ENCODE measurements around the gene ZNF385D. TPM values are rescaled to one million over a fixed set of nuclear protein-coding genes. Genes with fewer than 3 reads are reported as not detected.

ZNF385D gene
- total and polyA plus RNA-seq, 2 of the 13 experiments (the other 11 are each of a cell fraction or from before 2014, with no cell fraction given): not detected

GRCh38 chr3:21645121-21645897 lies 105.7 kb downstream of the ZNF385D start (continued):
- TF ChIP-seq, protein P1, sequence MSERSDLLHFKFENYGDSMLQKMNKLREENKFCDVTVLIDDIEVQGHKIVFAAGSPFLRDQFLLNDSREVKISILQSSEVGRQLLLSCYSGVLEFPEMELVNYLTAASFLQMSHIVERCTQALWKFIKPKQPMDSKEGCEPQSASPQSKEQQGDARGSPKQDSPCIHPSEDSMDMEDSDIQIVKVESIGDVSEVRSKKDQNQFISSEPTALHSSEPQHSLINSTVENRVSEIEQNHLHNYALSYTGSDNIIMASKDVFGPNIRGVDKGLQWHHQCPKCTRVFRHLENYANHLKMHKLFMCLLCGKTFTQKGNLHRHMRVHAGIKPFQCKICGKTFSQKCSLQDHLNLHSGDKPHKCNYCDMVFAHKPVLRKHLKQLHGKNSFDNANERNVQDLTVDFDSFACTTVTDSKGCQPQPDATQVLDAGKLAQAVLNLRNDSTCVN (CRISPR knock-in tag; IDR thresholded peaks at IDR 0.05; ENCODE audit: borderline replicate concordance): no peak
- TF ChIP-seq ZNF256 (CRISPR knock-in tag; conservative IDR thresholded peaks at IDR 0.05): no peak
- TF ChIP-seq ZNF75D (CRISPR knock-in tag; IDR thresholded peaks at IDR 0.05; ENCODE audit: borderline replicate concordance): no peak
- no peak for TF ChIP-seq ZFP36L2 (CRISPR knock-in tag; IDR thresholded peaks at IDR 0.05)
- TF ChIP-seq MED8 (CRISPR knock-in tag; IDR thresholded peaks at IDR 0.05; ENCODE audit: insufficient replicate concordance): no peak
- no peak for TF ChIP-seq ZSCAN21 (CRISPR knock-in tag; IDR thresholded peaks at IDR 0.05; ENCODE audit: borderline replicate concordance)
- TF ChIP-seq ZNF547 (CRISPR knock-in tag; IDR thresholded peaks at IDR 0.05): no peak

GRCh38 chr3:21644268-21644667 lies 106.7 kb downstream of the ZNF385D start:
- Histone ChIP-seq H2AFZ (ENCODE audit: low read length) (no peak overlapping the region), H3K4me2 (ENCODE audit: low read depth, low read length) (no peak overlapping the region), H3K9me3 (ENCODE audit: low read length) (no peaks in the 10 kb centered on the region), H3K9ac (ENCODE audit: insufficient read depth, low read depth, low read length) (no peak overlapping the region), H3K27me3 (ENCODE audit: control insufficient read depth in 1 of 2, insufficient read depth in 2 of 2, low read length in 2 of 2) (no peaks in the 10 kb centered on the region), H3K27ac (ENCODE audit: extremely low read length, insufficient read depth, low read length) (no peak overlapping the region), H4K20me1 (ENCODE audit: insufficient read depth, low read length) (no peaks in the 10 kb centered on the region), H3K36me3 (replicated peaks in 1 of 2; ENCODE audit: control insufficient read depth in 1 of 2, insufficient read depth in 2 of 2, low read length in 2 of 2) (no peaks in the 10 kb centered on the region), H3K4me3 (replicated peaks in 1 of 3; ENCODE audit: insufficient read depth in 1 of 3, low read depth in 2 of 3, low read length in 3 of 3) (no peak overlapping the region), H3K4me1 (ENCODE audit: insufficient read depth, low read length) (no peaks in the 10 kb centered on the region), H3K79me2 (ENCODE audit: insufficient read depth, low read length) (no peaks in the 10 kb centered on the region)
- 0% methylated on average over 2 of the region's 2 CpGs for WGBS (ENCODE audit: low lambda C conversion rate)
- FAIRE-seq: no peak
- ChIA-PET POLR2A (no interaction called here), CTCF (ENCODE audit: low intra/inter-chr PET ratio, low total read pairs) (no interaction called here)
- intact Hi-C loops (cut with micrococcal nuclease; ENCODE audit: unreplicated experiment): no loop called here
- DNase-seq (ENCODE audit: low spot score): no peak
- in situ Hi-C loops (cut with HindIII; ENCODE audit: extremely low pct_ligation_motif_present, low pct_unique_long_range_greater_than_20kb): no loop called here
- no peak for ATAC-seq
- no TSS peak for BruUV-seq (replicated peaks)
- no peak for TF ChIP-seq UBTF (CRISPR knock-in tag; IDR thresholded peaks at IDR 0.05)
- no peak for TF ChIP-seq MED13 (CRISPR knock-in tag; IDR thresholded peaks at IDR 0.05)
- TF ChIP-seq AKNA (CRISPR knock-in tag; IDR thresholded peaks at IDR 0.05; ENCODE audit: borderline replicate concordance): no peak
- no peak for TF ChIP-seq MATR3 (CRISPR knock-in tag; IDR thresholded peaks at IDR 0.05)

All from HepG2 (cell line).